NCI-H187 (cell line): ENCODE data around the gene FGGY.
"Not testable (repeated sequence)": the region's sequence is repeated elsewhere in the genome, so short reads cannot be mapped to it uniquely, and the experiment has no call there.

Experiments used
- DNase-seq, 2 experiments: peaks; one replicate each; lab custom pipeline; 2025; lab: John Stamatoyannopoulos, UW

Gene FGGY

GRCh38 chr1:59444520-59444919, 147.6 kb downstream of the FGGY start:
- DNase-seq, result no peak

- DNase-seq, result no peak
Measured at GRCh38 chr1:59445040-59445439, 148.1 kb downstream of the FGGY start.

DNA sequence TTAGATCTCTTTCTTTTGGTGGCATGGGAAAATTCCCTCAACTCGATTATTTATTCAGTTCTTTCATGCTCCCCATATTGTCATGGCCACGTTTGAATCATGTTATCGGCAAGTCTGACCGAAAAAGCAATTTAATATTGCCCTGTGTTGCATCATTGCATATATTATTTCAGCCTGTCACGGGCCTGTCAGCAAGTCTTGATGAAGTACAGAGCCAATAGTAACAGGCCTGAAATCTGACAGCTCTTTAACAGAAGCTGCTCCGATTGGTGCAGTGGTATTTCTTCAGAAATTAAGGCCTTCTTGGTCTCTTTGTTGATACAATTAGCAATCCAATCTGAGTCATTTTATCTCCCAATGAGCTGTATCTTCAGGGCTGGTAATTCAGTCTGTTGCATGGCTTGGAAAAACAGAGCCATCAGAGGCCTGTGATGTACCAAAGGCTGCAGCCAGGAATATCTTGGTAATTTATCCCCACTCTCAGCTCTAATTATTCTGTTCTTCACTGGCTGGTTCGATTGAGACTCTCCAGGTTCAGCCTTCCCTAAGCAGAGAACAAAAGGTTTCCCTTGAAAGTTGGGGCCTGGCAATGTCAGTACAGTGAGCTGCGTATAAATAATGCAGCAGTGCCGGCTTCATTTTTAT, 149.5 kb downstream of the FGGY start:
- no peak for DNase-seq

- DNase-seq, result no peak
Measured at GRCh38 chr1:59452026-59452425, 155.1 kb downstream of the FGGY start.

DNA sequence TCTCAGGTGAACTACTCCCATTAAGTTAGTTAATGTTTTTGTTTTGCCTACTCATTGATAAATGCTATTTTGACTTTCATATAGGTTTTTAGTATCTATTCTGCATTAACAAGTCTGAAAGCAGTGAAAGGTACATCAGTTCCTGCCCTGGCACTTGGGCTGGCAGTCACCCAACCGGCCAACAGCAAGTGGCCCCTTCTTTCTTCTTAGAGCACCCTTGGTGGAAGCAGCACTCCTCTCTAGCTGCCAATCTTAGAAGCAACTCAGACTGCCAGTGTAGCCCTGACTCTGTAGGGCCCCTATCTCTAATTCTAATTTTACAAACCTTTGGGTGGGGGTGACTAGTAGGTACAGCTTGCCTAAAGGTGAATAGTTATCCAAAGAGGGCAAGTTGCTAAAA, 155.7 kb downstream of the FGGY start:
- no peak for DNase-seq

GRCh38 chr1:59453297-59453968, 156.5 kb downstream of the FGGY start:
- DNase-seq, result no peak

GRCh38 chr1:59455206-59455605, 158.3 kb downstream of the FGGY start:
- DNase-seq, result no peak

- DNase-seq, result no peak
Measured at GRCh38 chr1:59457786-59458185, 160.9 kb downstream of the FGGY start.

- DNase-seq, result no peak
Measured at GRCh38 chr1:59458884-59459283, 162.0 kb downstream of the FGGY start.

DNA sequence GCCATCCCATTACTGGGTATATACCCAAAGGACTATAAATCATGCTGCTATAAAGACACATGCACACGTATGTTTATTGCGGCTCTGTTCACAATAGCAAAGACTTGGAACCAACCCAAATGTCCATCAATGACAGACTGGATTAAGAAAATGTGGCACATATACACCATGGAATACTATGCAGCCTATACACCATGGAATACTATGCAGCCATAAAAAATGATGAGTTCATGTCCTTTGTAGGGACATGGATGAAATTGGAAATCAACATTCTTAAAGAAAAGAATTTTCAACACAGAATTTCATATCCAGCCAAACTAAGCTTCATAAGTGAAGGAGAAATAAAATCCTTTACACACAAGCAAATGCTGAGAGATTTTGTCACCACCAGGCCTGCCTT, 166.0 kb downstream of the FGGY start:
- DNase-seq, result not testable (repeated sequence)

- not testable (repeated sequence) for DNase-seq
Measured at GRCh38 chr1:59465478-59465877, 168.6 kb downstream of the FGGY start.

GRCh38 chr1:59468828-59469428, 172.0 kb downstream of the FGGY start:
- no peak for DNase-seq

DNA sequence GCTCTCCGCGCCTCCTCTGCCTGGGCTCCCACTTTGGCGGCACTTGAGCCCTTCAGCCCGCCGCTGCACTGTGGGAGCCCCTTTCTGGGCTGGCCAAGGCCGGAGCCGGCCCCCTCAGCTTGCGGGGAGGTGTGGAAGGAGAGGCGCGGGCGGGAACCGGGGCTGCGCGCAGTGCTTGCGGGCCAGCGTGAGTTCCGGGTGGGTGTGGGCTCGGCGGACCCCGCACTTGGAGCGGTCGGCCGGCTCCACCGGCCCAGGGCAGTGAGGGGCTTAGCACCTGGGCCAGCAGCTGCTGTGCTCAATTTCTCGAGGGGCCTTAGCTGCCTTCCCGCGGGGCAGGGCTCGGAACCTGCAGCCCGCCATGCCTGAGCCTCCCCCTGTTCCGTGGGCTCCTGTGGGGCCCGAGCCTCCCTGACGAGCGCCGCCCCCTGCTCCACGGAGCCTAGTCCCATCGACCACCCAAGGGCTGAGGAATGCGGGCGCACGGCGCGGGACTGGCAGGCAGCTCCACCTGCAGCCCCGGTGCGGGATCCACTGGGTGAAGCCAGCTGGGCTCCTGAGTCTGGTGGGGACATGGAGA, 175.2 kb downstream of the FGGY start:
- DNase-seq, result not testable (repeated sequence)

GRCh38 chr1:59473831-59474230, 176.9 kb downstream of the FGGY start:
- no peak for DNase-seq

GRCh38 chr1:59474496-59474895, 177.6 kb downstream of the FGGY start:
- DNase-seq, result no peak

- no peak for DNase-seq
Measured at GRCh38 chr1:59475737-59476136, 178.8 kb downstream of the FGGY start.

DNA sequence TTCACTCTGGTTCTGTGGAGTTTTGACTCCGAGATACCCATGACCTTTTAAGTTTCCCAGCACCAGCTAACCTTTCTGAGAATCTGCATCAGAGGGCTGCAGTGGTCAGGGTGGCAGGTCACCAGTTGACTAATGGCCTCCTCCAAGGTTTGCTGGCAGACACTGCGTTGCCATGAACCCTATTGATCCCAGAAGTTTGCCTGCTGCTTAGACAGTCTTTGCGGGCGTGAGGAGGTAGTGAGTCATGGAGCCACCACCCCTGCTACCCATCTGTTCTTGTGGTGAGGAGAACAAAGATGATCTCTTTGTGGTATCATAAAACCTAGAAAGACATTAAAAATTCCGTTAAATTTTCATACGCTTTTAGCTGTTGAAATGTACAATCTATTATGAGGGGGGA, 180.4 kb downstream of the FGGY start:
- DNase-seq, result no peak

GRCh38 chr1:59477867-59478266, 181.0 kb downstream of the FGGY start:
- no peak for DNase-seq

- no peak for DNase-seq
Measured at GRCh38 chr1:59478822-59479221, 181.9 kb downstream of the FGGY start.

- DNase-seq, result no peak
Measured at GRCh38 chr1:59480188-59480888, 183.4 kb downstream of the FGGY start.

DNA sequence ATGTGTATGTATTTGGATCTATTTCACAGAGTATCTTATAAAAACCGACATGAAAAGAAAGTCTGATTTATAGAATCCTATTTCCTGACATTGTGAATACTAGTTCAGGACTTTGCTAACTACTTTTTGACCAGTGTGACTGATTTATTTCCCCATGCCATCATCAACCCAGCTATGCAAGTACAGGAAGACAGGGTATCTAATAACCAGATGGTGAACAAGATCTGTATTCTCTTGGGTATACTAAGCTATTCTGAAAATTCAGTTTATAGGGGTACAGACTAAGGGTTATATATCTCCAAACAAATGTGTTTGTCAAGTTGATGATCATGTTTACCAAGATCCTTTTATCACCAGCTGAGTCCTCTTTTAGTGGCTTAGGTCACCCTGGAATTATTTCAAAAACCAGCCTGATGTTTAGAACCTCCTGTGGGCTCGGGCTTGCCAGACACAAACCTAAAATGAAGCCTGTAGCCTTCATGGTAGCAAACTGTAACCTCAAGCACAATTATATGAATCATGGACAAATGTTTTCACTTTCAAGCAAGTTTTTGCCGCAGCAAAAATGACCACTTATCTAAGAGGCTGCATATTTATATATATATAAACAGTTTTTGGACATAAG, 185.1 kb downstream of the FGGY start:
- DNase-seq, result no peak

DNA sequence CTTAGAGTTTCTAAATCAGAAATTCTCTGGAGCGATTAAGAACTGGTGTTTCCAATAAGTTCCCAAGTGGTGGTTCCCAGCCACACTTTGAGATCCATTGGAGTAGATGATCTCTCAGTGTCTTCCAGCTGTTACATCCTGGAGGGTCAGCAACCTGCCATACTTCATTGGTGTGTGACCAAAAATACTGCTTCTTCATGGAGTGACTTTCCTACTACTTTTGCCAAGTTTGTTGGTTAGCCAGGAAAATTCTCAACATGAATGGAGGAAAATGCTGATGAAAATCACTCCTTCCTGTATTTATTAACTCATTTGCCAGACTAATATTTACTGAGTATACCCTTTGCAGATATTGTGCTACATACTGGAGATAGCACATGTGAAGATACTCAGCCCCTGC, 186.1 kb downstream of the FGGY start:
- no peak for DNase-seq
